DOHH2 (cell line): ENCODE measurements around the gene MAGI3.

Experiments used
- CTCF ChIP-seq: fragments of 200-600 bp; sonication (generic); IDR thresholded peaks from one replicate; pipeline ENCODE4 v1.5.1; 2014; ENCODE audit warnings: antibody characterized with exemption, mild to moderate bottlenecking, low read depth, low read length; ENCODE audit not compliant: poor library complexity, severe bottlenecking
- EZH2phosphoT487 ChIP-seq: fragments of 200-600 bp; sonication (generic); IDR thresholded peaks from 2 replicates; pipeline ENCODE4 v1.6.1; 2017; ENCODE audit warnings: borderline replicate concordance, mild to moderate bottlenecking, antibody characterized with exemption, low read length, moderate library complexity, mixed read lengths

DNA sequence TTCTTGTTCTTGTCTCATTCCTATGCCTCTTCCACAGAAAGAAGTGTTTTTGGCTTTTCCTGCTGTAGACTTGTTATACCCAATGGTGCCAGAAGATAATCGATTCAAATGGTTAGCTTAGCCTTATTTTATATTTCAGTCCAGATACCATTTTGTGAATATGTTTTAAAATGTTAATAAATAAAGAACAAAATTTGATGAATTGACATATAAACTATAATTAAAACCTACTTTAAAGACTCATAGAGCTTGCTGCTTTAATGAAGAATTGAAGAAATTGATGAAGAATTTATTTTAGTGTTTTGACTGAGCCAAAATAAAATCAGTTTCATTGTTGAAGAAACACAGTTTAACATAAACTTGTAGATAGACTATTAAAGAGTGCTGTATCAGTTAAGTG, 152.8 kb downstream of the MAGI3 start:
- TF ChIP-seq CTCF (no peak), EZH2phosphoT487 (no peak)
